Measurements from ENCODE around the gene FUS. TPM values are rescaled to one million over a fixed set of nuclear protein-coding genes. Genes with fewer than 3 reads are reported as not detected.

Gene FUS
- total RNA-seq, 1 experiment from 2014 or later, result 490 TPM

- no peak overlapping the region for H3K4me3 ChIP-seq (ENCODE audit: low read depth, low read length)
- BruUV-seq (replicated peaks), result no TSS peak
- no peaks in the 10 kb centered on the region; the same call in 1 of the 2 replicates for H3K36me3 ChIP-seq (ENCODE audit: control insufficient read depth, insufficient read depth, low read length)
- no peaks in the 10 kb centered on the region for H3K4me1 ChIP-seq
- H3K9me3 ChIP-seq, result no peaks in the 10 kb centered on the region
- TF ChIP-seq CTCF (IDR thresholded peaks at IDR 0.05; ENCODE audit: insufficient read depth in 1 of 2, low read depth in 1 of 2, low read length in 1 of 2, severe bottlenecking in 1 of 2, unreplicated experiment in 1 of 2), result no peak
- Mint-ChIP-seq H3K9me3 (ENCODE audit: unreplicated experiment) (no peaks in the 10 kb centered on the region), H3K4me1 (ENCODE audit: low read depth, unreplicated experiment) (peaks cover 5% of the 10 kb centered on the region), H3K36me3 (ENCODE audit: insufficient read depth, unreplicated experiment) (no peaks in the 10 kb centered on the region), H3K27ac (ENCODE audit: unreplicated experiment) (no peak overlapping the region), H3K4me3 (ENCODE audit: unreplicated experiment) (no peak overlapping the region), H3K27me3 (ENCODE audit: insufficient read depth, unreplicated experiment) (peaks cover 3% of the 10 kb centered on the region)
- intact Hi-C loops (cut with micrococcal nuclease; ENCODE audit: unreplicated experiment), result loop anchor here (5.0 kb wide), 1 partner anchor 113 kb away; no protein-coding TSS in a partner anchor
- POLR2A ChIA-PET, result no interaction called here
- no peak for DNase-seq
- no peaks in the 10 kb centered on the region; the same call in 1 of the 2 replicates for H3K27me3 ChIP-seq (replicated peaks; ENCODE audit: control insufficient read depth, insufficient read depth, low read length)
- CTCF ChIA-PET, result no interaction called here
Measured at GRCh38 chr16:31219154-31219741, 39.3 kb downstream of the FUS start.

- H3K27ac Mint-ChIP-seq (ENCODE audit: unreplicated experiment), result no peak overlapping the region
- H3K4me3 Mint-ChIP-seq (ENCODE audit: unreplicated experiment), result no peak overlapping the region
- CTCF ChIA-PET, result no interaction called here
- DNase-seq, result no peak
- Histone ChIP-seq H3K4me3 (ENCODE audit: low read depth, low read length) (no peak overlapping the region), H3K4me1 (no peaks in the 10 kb centered on the region), H3K27me3 (replicated peaks; ENCODE audit: control insufficient read depth, insufficient read depth, low read length) (no peaks in the 10 kb centered on the region; the same call in 1 of the 2 replicates), H3K9me3 (no peaks in the 10 kb centered on the region), H3K36me3 (ENCODE audit: control insufficient read depth, insufficient read depth, low read length) (no peaks in the 10 kb centered on the region)
- no peaks in the 10 kb centered on the region for H3K36me3 Mint-ChIP-seq (ENCODE audit: insufficient read depth, unreplicated experiment)
- H3K9me3 Mint-ChIP-seq (ENCODE audit: unreplicated experiment), result no peaks in the 10 kb centered on the region
- intact Hi-C loops (cut with micrococcal nuclease; ENCODE audit: unreplicated experiment), result no loop called here
- TF ChIP-seq CTCF (IDR thresholded peaks at IDR 0.05; ENCODE audit: insufficient read depth in 1 of 2, low read depth in 1 of 2, low read length in 1 of 2, severe bottlenecking in 1 of 2, unreplicated experiment in 1 of 2), result no peak
- POLR2A ChIA-PET, result no interaction called here
- H3K27me3 Mint-ChIP-seq (ENCODE audit: insufficient read depth, unreplicated experiment), result peaks cover 3% of the 10 kb centered on the region
- BruUV-seq (replicated peaks), result no TSS peak
- H3K4me1 Mint-ChIP-seq (ENCODE audit: low read depth, unreplicated experiment), result no peaks in the 10 kb centered on the region
Measured at GRCh38 chr16:31221357-31222160, 41.6 kb downstream of the FUS start.

GRCh38 chr16:31223044-31223443 is 43.1 kb downstream of the FUS start:
- no TSS peak for BruUV-seq (replicated peaks)
- Histone ChIP-seq H3K36me3 (ENCODE audit: control insufficient read depth, insufficient read depth, low read length) (no peaks in the 10 kb centered on the region), H3K9me3 (no peaks in the 10 kb centered on the region), H3K4me1 (no peaks in the 10 kb centered on the region), H3K4me3 (ENCODE audit: low read depth, low read length) (no peak overlapping the region), H3K27me3 (replicated peaks; ENCODE audit: control insufficient read depth, insufficient read depth, low read length) (no peaks in the 10 kb centered on the region; the same call in 1 of the 2 replicates)
- no peaks in the 10 kb centered on the region for H3K9me3 Mint-ChIP-seq (ENCODE audit: unreplicated experiment)
- no peaks in the 10 kb centered on the region for H3K36me3 Mint-ChIP-seq (ENCODE audit: insufficient read depth, unreplicated experiment)
- H3K27me3 Mint-ChIP-seq (ENCODE audit: insufficient read depth, unreplicated experiment), result peaks cover 3% of the 10 kb centered on the region
- intact Hi-C loops (cut with micrococcal nuclease; ENCODE audit: unreplicated experiment), result no loop called here
- H3K4me3 Mint-ChIP-seq (ENCODE audit: unreplicated experiment), result no peak overlapping the region
- H3K4me1 Mint-ChIP-seq (ENCODE audit: low read depth, unreplicated experiment), result no peaks in the 10 kb centered on the region
- ChIA-PET POLR2A (no interaction called here), CTCF (no interaction called here)
- H3K27ac Mint-ChIP-seq (ENCODE audit: unreplicated experiment), result no peak overlapping the region
- no peak for DNase-seq
- no peak for TF ChIP-seq CTCF (IDR thresholded peaks at IDR 0.05; ENCODE audit: insufficient read depth in 1 of 2, low read depth in 1 of 2, low read length in 1 of 2, severe bottlenecking in 1 of 2, unreplicated experiment in 1 of 2)

Measured in Caco-2 (cell line).